SH-SY5Y (cell line): ENCODE measurements around the gene SDC1.

Experiments used
- GATA2 ChIP-seq: IDR thresholded peaks from 2 replicates; pipeline ENCODE4 v1.6.1; 2011; ENCODE audit warnings: mild to moderate bottlenecking, low read depth, low read length
- GATA3 ChIP-seq: IDR thresholded peaks from 2 replicates; pipeline ENCODE4 v1.6.1; 2011; ENCODE audit warnings: low read depth, mild to moderate bottlenecking, low read length, moderate library complexity

GRCh38 chr2:20222769-20223406 is 2.0 kb downstream of the SDC1 start:
- no peak for TF ChIP-seq GATA2
- no peak for TF ChIP-seq GATA3
